LNCaP clone FGC (cell line): ENCODE results near the gene ZNF432.
A peak's percentile ranks its signal among the peaks of the same experiment; 100 is the strongest.
"Not testable (repeated sequence)": the region's sequence is repeated elsewhere in the genome, so short reads cannot be mapped to it uniquely, and the experiment has no call there.

Source experiments
- DNase-seq: peaks from one replicate; pipeline ENCODE4 v3.0.0-alpha.2; 2011; ENCODE audit warnings: low read depth
- H3K4me3 ChIP-seq: 2 replicates; pipeline ENCODE4 v1.5.1; 2011; ENCODE audit warnings: mild to moderate bottlenecking, low read depth, low read length, control low read depth
- CTCF ChIP-seq: IDR thresholded peaks from 2 replicates; pipeline ENCODE4 v1.5.1; 2012; ENCODE audit warnings: mild to moderate bottlenecking; ENCODE audit not compliant: control insufficient read depth, insufficient read depth; ENCODE audit errors: extremely low read depth

ZNF432 gene

DNA sequence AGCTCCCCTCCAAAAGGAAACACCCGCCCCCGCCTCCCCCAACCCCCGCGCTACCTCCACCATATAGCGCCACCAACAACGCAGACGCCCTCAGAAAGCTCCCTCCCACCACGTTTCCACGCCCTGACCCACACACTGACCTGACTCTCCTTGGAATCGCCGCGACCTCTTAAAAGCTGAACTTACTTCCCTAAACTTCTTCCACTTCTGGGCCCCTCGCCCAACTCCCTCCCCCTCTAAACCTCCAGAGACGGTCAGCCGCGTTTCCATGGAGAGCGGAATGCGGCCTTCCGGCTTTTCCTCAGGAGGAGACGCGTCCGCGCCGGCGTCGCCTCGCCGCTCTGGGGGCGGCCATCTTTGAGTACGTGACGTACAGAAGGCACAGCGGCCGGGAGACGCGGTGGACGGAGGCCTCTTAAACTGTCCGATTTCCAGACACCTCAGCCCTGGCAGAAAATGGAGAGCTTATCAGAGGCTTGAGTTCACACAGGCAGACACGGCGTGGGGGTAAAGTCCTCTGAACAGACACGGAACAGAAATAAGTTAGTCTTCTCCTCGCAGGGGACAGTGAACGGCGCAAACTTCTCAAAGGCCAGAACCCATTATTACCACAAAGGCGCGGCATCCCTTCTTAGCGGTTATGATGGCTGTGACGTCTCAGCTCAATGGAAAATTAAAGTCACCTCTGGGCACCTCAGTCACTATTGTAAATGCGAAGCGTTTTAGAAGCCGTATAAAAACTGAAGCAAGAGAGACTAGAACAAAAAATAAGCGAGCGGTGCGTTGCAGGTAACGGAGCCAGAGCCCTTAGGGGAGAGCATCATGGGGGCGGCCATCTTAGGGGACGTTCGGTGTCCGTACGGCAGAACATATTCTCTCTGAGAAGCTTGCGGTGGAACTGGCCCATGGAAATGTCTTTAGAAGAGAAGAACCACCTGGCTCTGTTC lies at the start of gene ZNF432:
TSS of gene ZNF432 (minus strand) at position 284 of the 947 bp plus-strand sequence. CDS start 1,970 bp downstream, outside the sequence.
- 0 out of 2 replicates have a peak, but pooled peaks have one; percentile 13 for TF ChIP-seq CTCF
- peak within 1 kb of the TSS; percentile 78 for H3K4me3 ChIP-seq
- peak; percentile 76 for DNase-seq

DNA sequence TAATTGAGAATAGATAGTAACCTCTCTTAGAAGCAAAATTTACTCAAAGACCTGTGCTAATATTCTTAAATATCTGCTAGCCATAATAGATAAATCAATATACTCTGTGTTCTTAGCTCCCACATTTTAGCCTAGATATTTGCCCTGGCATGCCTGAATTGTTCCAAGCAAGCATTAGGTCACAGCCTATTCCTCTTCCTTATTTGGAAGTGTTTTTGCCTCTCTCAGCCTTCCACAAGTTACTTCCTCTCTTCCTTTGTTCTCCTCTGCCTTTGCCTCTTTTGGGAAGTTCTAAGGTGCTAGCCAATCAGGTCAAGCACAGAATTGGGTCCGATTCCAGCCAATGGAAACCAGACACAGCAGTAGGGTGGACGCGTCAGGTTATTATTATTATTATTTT lies 47.8 kb upstream of the ZNF432 start:
- H3K4me3 ChIP-seq, DNase-seq: not testable (repeated sequence)

- DNase-seq = peak; percentile 90
- H3K4me3 ChIP-seq = peak within 1 kb of the TSS; percentile 99
- TF ChIP-seq CTCF = no peak
Measured at GRCh38 chr19:52095172-52096014, 46.8 kb upstream of the ZNF432 start, which contains the start of gene ZNF841. ZNF841 (minus strand) TSS chr19:52095765; CDS start chr19:52084801, 10,964 bp downstream.

DNA sequence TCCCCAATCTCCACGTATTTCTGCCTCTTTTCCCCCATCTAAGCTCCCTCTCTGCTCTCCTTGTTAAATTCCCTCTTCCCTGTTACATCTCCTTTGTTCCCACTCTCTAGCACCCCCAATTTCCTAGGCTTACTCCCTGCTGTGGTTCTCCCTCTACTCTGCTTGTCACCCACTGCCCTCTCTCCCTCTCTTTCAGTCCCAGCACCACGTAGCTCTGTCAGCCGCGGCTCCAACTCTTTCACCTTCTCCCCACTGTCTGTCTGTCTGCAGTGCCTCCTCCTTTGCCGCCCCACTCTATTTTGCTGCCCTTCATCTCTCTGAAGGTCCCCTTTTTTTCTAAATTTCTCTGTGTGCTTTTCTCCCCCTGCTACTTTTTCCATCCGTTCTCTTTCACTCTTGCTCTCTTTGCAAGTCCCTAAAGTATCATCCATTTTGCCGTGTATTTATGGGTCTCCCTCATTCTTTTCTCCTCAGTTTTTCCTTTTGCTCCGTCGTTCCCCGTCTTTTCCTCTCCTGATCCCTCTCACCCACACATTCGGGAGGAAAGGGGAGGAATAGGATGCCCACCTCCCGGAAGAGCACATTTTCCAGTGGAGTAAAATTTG lies 46.0 kb upstream of the ZNF432 start:
- H3K4me3 ChIP-seq = peak overlapping the region; percentile 99
- no peak for TF ChIP-seq CTCF
- no peak for DNase-seq

DNA sequence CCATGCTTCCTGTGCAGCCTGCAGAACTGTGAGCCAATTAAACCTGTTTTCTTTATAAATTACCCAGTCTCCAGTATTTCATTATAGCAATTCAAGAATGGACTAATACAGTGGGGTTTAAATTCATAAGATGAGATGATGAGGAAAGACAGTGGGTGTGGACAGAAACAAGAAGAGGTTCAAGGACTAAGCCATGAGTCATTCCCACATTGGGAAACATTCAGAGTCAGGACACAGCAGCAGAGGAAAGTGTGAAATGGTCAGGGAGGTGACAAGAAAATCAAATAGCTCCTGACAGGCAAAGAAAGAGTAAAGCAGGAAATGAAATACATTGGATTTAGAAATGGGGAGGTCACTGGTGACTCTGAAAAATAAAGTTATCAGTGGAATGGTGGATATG lies 37.8 kb upstream of the ZNF432 start:
- H3K4me3 ChIP-seq = no peak overlapping the region
- TF ChIP-seq CTCF = no peak
- no peak for DNase-seq

DNA sequence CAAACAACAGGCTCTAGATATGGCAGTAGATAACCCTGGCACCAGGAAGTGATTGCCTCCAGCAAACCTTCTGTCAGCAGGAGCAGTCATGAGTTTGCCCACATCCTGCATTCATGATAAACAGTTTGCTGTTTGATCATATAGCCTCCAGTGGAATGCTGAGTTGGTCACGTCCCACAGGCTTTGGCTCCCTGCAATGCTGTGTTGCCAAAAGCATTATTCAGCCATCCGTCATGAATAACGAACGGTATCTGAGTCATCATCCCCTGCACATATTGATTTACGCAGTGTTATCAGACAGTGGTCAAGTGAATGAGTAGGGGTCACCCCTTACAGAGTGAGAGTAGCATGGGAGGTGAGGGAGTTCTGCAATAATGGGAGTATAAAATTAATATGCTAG lies 21.9 kb upstream of the ZNF432 start:
- no peak for TF ChIP-seq CTCF
- no peak overlapping the region for H3K4me3 ChIP-seq

More for the DNA sequence above, 21.9 kb upstream of the ZNF432 start:
- DNase-seq = no peak
